SU-DHL-6 (cell line): ENCODE results near the gene KNDC1.

ENCODE experiments used
- CTCF ChIP-seq: fragments of 200-600 bp; sonication (generic); IDR thresholded peaks from one replicate; pipeline ENCODE4 v1.5.1; 2017; ENCODE audit warnings: antibody characterized with exemption, mild to moderate bottlenecking, low read length, moderate library complexity; ENCODE audit not compliant: insufficient read depth, poor library complexity, severe bottlenecking
- EZH2phosphoT487 ChIP-seq: fragments of 200-600 bp; sonication (generic), shearing (Covaris generic); conservative IDR thresholded peaks from 2 replicates; pipeline ENCODE4 v1.6.1; 2018; ENCODE audit warnings: mild to moderate bottlenecking, antibody characterized with exemption, low read length, moderate library complexity, mixed read lengths

- TF ChIP-seq CTCF (no peak), EZH2phosphoT487 (no peak)
These were observed 106.2 kb downstream of the KNDC1 start for GRCh38 chr10:133266056-133266795.
